Stimulated activated CD4-positive, alpha-beta T cell treated with anti-CD3 and anti-CD28 coated beads, Interleukin-4, amount 100 ng/mL, for 24 hours (primary cell): ENCODE measurements around the gene CCDC85C.

Experiments used
- DNase-seq: peaks from one replicate; pipeline ENCODE4 v3.0.0-alpha.2; 2020

CCDC85C gene

DNA sequence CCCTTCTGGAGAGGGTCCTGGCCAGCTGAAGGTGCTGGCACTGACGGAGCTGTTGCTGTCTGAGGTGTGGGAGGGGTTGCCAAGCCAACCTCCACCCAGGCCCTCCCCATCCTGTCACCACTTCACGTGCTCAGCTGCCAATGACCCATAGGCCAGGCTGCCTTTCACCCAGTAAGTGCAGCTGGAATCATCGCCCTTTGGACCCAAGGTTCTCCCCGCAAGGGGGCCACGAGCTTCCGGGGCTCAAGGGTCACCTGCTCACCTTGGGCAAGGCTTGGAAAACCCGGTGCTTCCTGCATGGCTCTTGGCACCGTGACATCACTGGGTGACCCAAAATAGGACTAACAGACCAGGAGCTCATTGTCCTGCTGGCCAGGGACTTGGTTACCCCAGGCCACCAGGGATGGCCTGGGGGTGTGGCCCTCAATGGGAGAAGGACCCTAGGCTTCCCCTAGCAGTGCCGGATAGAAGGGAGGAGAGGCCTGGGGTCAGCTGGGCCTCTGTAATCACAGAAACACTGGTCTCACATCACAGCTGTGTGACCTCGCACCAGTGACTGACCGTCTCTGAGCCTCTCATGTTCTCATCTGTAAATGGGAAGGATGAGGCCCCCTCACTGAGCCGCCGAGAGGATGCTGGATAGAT is 51.3 kb downstream of the CCDC85C start:
- no peak for DNase-seq

- DNase-seq = no peak
These were observed 51.9 kb downstream of the CCDC85C start for GRCh38 chr14:99552021-99552553.

DNA sequence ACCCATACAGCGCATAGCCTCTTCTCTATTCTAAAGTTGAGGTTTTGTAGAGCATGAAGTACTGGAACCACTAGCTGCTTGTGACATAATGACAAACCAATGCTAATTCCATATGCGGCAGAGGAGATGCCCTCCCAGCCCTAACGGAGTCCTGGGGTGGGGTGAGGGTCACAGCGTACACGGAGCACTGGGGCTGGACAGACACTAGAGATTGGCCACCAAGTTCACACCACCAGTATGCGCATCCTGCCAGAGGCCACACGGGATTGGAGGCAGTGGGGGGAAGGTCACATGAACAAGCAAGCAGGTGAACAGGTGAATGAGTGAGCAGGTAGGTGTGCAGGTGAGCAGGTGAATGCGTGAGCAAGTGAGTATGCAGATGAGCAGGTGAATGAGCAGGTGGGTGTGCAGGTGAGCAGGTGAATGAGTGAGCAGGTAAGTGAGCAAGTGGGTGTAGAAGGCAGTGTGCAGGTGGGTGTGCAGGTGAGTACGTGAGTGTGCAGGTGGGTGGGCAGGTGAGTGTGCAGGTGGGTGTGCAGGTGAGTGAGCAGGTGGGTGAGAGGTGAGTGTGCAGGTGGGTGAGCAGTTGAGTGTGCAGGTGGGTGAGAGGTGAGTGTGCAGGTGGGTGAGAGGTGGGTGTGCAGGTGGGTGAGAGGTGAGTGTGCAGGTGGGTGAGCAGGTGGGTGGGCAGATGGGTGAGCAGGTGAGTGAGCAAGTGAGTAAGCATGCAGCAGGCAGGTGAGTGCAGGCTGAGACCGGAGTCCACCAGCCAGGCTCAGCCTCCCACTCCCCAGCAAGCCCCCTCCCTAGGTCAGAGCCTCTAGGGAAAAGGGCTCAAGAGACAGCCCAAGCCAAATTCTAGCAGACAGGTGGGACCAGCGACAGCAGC is 52.7 kb downstream of the CCDC85C start:
- DNase-seq = no peak

- DNase-seq = no peak
These were observed 53.5 kb downstream of the CCDC85C start for GRCh38 chr14:99550387-99550992.

DNA sequence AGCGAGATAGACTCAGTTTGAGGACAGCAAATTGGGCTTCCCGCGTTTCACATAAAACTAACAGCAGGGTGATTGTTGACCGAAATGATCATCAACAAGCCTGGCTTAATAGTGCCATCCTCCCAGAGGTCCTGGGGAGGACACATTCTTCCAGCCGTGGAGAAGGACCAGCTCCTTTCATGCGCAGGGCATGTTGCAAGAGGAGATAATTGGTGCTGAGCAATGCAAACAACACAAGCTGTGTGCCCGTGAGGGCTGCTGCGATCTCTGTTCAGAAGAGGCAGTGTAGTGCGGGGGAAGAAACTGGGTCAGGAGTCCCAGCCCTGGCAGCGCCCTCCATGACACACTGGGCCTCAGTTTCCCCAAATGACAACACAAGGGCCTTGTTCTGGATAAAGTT is 54.3 kb downstream of the CCDC85C start:
- DNase-seq = no peak

- no peak for DNase-seq
These were observed 55.0 kb downstream of the CCDC85C start for GRCh38 chr14:99548871-99549515.

DNA sequence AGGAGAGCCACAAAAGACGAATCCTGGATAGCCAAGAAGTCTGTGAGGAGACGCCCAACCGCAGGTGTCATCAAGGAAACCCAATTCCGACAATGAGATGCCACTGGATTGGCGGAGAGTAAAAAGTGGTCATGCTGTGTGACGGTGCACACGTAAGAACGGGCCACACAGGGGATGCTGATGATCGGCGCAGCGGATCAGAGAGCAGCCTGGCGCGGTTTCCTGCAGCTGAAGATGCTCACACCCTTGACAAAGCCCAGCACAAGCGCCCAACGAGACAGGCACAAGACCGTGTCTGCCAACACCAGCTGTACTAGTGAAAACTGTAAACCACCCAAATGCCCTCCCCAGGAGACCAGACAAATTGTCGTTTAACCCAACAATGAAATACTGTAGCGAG is 55.8 kb downstream of the CCDC85C start:
- no peak for DNase-seq

DNA sequence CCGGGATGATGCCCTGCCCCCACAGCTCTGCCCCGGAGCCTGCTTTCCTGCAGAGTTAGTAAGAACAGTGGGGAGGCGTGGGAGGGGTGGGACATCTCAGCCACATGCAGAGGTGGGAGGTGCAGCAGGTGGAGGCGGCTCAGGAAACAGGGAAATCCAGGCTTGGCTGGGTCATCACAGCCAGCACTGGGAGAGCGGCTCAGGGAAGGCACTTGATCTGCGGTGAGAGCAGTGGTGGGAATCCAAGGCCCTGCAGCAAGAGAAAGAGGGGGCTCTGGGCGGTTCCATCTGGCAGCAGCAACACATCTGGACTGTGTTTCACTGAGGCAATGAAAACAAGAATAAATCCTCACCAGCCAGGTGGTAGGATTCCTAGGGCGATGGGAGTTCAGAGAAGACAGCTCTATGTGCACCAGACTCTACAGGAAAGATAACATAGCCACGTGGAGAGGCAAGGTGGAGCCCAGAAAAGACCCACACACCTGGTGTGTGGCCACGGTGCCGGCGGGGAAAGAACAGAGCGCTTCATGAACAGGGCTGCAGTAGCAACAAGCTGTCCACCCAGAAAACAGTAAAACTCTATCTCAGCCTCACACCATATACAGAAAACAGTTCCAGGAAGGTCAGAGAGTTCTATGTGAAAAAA is 57.6 kb downstream of the CCDC85C start:
- DNase-seq = no peak

- no peak for DNase-seq
These were observed 58.4 kb downstream of the CCDC85C start for GRCh38 chr14:99545586-99545985.

DNA sequence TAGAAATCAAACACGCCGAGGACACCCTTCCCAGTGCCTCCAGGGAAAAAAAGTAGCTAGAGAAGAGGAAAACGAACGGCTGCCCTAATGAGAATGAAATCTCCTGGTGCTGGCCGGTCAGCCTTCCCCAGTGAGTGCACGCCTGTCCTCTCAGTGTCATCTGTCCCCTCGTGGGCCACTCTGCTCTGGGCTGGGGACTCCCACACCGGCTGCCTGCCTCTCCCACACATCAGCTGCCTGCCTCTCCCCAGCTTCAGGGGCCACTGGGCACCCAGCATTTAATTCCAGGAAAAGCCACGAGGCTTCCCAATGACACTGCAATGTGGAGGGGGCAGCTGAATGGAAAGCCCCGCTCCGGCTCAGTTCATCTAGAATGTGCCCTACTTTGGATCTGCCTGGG is 59.0 kb downstream of the CCDC85C start:
- DNase-seq = no peak

- DNase-seq = no peak
These were observed 60.0 kb downstream of the CCDC85C start for GRCh38 chr14:99543985-99544384.

GRCh38 chr14:99543370-99543769 is 60.6 kb downstream of the CCDC85C start:
- DNase-seq = no peak

- DNase-seq = no peak
These were observed 61.4 kb downstream of the CCDC85C start for GRCh38 chr14:99542566-99542965.

GRCh38 chr14:99541677-99542470 is 62.1 kb downstream of the CCDC85C start:
- DNase-seq = no peak

- DNase-seq = no peak
These were observed 62.8 kb downstream of the CCDC85C start for GRCh38 chr14:99541211-99541610.

- DNase-seq = no peak
These were observed 63.6 kb downstream of the CCDC85C start for GRCh38 chr14:99540196-99541032.

GRCh38 chr14:99539491-99539890 is 64.5 kb downstream of the CCDC85C start:
- DNase-seq = no peak

DNA sequence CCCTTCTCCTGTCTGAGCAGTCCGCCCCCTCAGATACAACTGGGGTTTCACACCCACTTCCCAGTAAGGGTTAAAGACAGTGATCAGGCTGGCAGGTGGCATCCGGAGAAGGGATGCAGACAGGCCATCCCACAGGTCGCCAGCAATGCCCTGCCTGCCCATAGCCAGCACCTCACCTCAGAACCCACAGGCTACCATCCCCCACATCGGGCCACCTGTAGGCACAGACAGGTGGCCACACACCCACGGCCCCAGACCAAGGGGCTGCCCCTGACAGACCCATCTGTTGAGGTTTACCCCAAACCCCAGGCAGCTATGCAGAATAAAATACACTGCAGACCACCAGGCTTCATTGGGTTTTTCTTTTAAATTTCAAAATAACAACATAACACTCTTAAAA is 65.3 kb downstream of the CCDC85C start:
- DNase-seq = no peak

- DNase-seq = no peak
These were observed 65.7 kb downstream of the CCDC85C start for GRCh38 chr14:99538275-99538674.

DNA sequence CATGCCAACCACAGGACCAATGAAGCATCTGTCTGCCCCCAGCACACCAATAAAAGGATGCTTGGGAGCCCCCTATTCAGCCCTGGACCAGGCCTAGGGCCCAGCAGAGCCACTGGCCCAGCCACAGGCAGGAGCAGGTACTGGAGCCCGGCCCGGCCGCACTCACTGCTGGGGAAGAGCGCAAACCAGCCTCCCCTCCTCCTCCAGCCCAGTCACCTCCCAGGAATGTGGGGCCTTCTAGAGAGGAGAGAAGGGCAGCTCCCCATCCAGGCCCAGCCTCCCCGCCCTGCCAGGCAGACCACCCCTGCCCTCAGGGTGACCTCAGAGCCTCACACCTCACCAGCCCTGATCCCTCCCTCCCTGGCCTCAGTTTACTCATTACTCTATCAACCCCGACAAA is 66.6 kb downstream of the CCDC85C start:
- no peak for DNase-seq
